HL-60 (cell line): Measurements from ENCODE around the gene C6orf132.

ENCODE experiments used
- CTCF ChIP-seq: IDR thresholded peaks from one replicate; pipeline ENCODE4 v1.5.1; 2011; ENCODE audit warnings: low read length, control low read depth, inconsistent platforms; ENCODE audit not compliant: insufficient read depth
- GABPA ChIP-seq: IDR thresholded peaks from 2 replicates; pipeline ENCODE4 v1.6.1; 2012; ENCODE audit warnings: low read depth
- POLR2AphosphoS5 ChIP-seq: IDR thresholded peaks from 2 replicates; pipeline ENCODE4 v1.6.1; 2012; ENCODE audit warnings: low read depth

- TF ChIP-seq CTCF (no peak), GABPA (no peak), POLR2AphosphoS5 (no peak)
Observed at GRCh38 chr6:42095776-42096541, 46.5 kb downstream of the C6orf132 start.
